Measurements from ENCODE around the gene MICB.
"Not testable (repeated sequence)": the region's sequence is repeated elsewhere in the genome, so short reads cannot be mapped to it uniquely, and the experiment has no call there.

The MICB gene

DNA sequence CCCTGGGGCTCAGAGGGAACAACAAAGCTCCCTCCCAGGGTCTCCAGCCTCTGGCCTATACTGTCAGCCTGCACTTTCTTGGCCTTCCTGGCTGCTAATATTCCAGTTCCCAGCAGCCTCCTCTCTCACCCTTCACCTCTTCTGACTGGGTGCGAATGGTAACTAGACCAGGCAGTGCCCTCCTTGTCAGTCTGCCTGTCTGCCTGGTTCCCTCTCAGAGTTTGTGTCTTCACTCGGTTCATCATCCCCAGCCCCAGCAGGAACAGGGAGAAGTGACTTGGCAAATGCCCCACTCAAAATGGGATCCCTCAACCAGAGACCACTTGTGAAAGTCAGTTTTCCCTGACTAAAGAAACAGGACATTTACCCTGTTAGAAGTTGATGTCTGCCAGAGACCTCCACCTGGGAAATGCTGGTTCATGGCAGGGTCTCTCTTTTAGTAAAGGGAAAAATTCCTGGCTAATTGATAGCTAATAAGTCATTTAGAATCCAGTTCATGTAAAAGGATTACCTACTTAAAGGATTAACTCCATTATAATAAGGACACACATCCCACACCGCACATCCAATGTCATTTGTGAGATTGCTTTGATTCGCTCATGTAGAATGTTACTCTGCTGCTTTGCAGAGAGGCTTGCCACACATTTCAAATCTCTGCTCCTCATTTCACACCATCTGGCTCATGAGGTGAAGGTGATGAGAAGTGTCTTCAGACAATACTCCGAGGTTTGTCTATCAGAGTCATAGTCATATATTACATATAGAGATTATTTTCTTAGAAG lies 18.6 kb upstream of the MICB start:
- H3K4me3 ChIP-seq (ENCODE audit: control insufficient read depth, low read depth, low read length): no peak overlapping the region
- DNase-seq (ENCODE audit: low read depth): no peak
- TF ChIP-seq, protein P1, sequence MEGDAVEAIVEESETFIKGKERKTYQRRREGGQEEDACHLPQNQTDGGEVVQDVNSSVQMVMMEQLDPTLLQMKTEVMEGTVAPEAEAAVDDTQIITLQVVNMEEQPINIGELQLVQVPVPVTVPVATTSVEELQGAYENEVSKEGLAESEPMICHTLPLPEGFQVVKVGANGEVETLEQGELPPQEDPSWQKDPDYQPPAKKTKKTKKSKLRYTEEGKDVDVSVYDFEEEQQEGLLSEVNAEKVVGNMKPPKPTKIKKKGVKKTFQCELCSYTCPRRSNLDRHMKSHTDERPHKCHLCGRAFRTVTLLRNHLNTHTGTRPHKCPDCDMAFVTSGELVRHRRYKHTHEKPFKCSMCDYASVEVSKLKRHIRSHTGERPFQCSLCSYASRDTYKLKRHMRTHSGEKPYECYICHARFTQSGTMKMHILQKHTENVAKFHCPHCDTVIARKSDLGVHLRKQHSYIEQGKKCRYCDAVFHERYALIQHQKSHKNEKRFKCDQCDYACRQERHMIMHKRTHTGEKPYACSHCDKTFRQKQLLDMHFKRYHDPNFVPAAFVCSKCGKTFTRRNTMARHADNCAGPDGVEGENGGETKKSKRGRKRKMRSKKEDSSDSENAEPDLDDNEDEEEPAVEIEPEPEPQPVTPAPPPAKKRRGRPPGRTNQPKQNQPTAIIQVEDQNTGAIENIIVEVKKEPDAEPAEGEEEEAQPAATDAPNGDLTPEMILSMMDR (IDR thresholded peaks at IDR 0.05; ENCODE audit: control insufficient read depth, insufficient read depth, low read depth, low read length, missing control alignments): no peak

DNA sequence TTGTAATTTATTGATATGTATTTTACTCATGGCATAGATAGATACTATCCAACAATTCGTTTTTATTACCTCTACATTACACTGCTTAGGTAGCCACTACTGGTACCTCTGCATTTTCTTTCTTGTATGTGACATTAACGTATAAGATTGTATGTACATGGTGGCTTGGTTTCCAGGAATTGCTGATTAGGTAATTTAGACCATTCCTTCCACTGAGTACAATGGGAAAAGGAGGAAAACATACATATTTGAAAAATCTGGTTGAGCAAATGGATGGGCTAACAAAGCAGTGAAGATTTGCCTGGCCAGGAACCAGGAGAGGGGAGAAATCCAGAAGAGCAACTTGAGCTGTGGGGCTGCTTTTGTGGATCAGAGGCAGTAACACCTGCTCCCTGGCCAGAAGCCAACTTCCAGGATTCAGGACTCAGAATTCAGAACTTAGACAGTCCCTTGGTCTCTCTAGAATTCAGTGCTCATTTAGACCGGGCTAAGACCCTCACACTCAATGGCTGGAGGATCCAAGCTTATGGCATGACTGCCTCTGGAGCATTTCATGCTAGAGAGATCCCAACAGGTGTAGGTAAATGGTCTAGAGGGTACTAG lies 17.9 kb upstream of the MICB start:
- TF ChIP-seq, protein P1 (IDR thresholded peaks at IDR 0.05; ENCODE audit: control insufficient read depth, insufficient read depth, low read depth, low read length, missing control alignments): no peak
- H3K4me3 ChIP-seq (ENCODE audit: control insufficient read depth, low read depth, low read length): no peak overlapping the region
- no peak for DNase-seq (ENCODE audit: low read depth)

DNA sequence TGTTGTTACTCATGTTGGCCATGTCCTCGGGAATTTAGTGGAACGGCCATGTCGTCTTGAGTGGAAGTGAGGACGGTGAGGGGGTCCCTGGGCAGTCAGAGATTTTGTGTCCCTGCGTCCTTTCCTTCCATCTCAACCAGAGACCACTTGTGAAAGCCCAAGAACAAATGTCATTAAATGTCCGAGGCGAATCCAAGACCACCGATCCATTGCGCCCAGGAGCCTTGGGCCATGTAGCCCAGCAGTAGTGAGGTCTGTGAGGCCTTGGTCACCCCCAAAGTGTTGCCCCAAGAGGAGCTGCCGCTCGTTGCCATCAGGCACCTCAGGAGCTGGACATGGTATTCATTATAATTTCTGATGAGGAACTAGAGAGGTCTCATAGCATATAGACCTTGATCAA lies 17.4 kb upstream of the MICB start:
- TF ChIP-seq, protein P1 (IDR thresholded peaks at IDR 0.05; ENCODE audit: control insufficient read depth, insufficient read depth, low read depth, low read length, missing control alignments): no peak
- no peak overlapping the region for H3K4me3 ChIP-seq (ENCODE audit: control insufficient read depth, low read depth, low read length)
- DNase-seq (ENCODE audit: low read depth): no peak

DNA sequence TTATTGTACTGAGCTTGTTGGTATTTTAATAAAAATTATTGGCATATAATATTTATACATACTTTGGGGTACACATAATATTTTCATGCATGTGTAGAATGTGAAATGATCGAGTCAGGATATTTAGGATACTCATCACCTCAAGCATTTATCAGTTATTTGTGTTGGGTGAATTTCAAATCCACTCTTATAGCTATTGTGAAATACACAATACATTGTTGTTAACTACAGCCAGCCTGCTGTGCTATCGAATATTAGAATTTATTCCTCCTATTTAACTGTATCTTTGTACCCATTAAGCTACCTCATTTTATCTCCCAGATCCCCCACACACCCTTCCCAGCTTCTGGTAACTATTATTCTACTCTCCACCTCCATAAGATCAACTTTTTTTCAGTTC lies 14.6 kb upstream of the MICB start:
- TF ChIP-seq, protein P1 (IDR thresholded peaks at IDR 0.05; ENCODE audit: control insufficient read depth, insufficient read depth, low read depth, low read length, missing control alignments): no peak
- no peak for DNase-seq (ENCODE audit: low read depth)
- H3K4me3 ChIP-seq (ENCODE audit: control insufficient read depth, low read depth, low read length): no peak overlapping the region

DNA sequence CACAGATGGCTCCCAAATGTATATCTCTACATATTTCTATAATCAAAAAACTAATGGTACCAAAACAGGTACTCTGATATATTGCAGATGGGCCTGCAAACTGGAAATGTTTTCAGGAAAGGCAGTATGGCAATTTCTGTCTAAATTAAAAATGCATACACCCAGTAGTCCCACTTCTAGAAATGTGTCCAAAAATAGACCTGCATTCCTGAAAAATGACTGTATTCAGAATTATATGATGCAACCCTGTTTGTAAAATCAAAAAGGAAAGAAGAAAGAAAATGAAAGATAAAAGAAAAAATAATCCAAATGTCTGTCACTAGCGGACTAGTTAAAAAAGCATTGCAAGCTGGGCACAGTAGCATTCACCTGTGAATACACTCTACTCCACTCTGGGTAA lies 12.9 kb upstream of the MICB start:
- no peak for DNase-seq (ENCODE audit: low read depth)
- TF ChIP-seq, protein P1 (IDR thresholded peaks at IDR 0.05; ENCODE audit: control insufficient read depth, insufficient read depth, low read depth, low read length, missing control alignments): no peak
- no peak overlapping the region for H3K4me3 ChIP-seq (ENCODE audit: control insufficient read depth, low read depth, low read length)

DNA sequence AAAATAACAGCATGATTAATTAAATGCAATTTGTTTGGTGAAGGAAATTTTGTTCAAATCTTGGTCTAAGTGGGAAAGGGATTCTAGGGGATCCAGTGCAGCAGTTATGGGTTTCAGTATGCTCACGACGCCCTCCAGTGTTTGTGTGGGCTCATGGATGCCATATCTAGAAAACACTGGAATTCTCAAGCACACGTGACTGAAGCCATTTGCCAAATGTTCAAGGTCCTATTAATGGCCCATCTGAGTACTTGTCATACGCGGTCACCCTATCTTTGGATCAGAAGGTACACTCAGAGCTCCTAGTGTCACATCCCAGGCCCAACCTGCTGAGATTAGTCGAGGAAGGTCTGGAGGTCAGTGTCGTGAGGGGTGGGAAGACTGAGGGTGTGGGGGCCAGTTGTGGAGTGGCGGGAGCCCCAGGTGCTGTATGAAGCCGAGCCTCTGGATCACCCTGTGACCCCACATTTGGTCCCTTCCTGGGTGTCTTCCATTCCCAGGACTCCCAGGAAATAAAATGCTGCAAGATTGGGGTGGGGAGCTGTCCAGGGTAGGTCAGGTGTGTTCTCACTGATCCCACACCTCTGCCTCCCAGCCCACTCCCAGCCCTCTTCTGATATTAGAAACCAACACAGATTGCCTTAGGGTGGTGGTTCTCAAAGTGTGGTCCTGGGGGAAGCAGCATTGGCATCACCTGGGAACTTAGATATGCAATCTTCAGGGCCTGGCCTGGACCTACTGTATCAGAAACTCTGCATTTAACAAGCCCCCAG lies 11.7 kb upstream of the MICB start:
- not testable (repeated sequence) for H3K4me3 ChIP-seq (ENCODE audit: control insufficient read depth, low read depth, low read length); DNase-seq (ENCODE audit: low read depth)

DNA sequence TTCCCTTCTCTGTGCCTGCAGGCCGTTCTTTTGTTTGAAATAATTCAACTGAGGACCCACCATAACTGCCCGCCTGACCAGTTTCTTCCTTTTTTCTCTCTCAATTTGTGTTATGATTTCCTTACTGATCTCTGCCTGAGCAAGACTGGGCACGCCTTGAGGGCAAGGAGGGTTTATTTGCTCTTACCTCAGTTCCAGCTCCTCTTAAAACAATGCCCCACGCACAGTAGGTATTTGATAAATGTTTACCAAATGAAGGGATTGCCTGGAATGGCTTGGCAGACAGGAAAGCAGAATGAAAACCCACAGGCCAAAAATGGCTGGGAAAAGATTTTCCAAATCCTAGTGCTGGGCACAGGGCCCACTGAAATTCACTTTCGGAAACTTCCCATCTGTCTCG lies 10.3 kb upstream of the MICB start:
- not testable (repeated sequence) for DNase-seq (ENCODE audit: low read depth); H3K4me3 ChIP-seq (ENCODE audit: control insufficient read depth, low read depth, low read length)

Measured in AG09309 (cell line).